Brain pericyte (primary cell): ENCODE data around the gene SLC2A11.
"Not testable (repeated sequence)": the region's sequence is repeated elsewhere in the genome, so short reads cannot be mapped to it uniquely, and the experiment has no call there.

Experiments used
- DNase-seq: peaks from one replicate; pipeline ENCODE4 v3.0.0-alpha.2; 2012; ENCODE audit warnings: low read depth, low spot score

SLC2A11 gene

GRCh38 chr22:23908587-23909205 is 51.0 kb downstream of the SLC2A11 start:
- no peak for DNase-seq

GRCh38 chr22:23909296-23909898 is 51.7 kb downstream of the SLC2A11 start:
- DNase-seq = no peak

- no peak for DNase-seq
Measured at GRCh38 chr22:23910496-23911190, 53.0 kb downstream of the SLC2A11 start.

- no peak for DNase-seq
Measured at GRCh38 chr22:23911318-23911980, 53.8 kb downstream of the SLC2A11 start.

- no peak for DNase-seq
Measured at GRCh38 chr22:23912293-23912903, 54.7 kb downstream of the SLC2A11 start.

- DNase-seq = no peak
Measured at GRCh38 chr22:23913306-23913660, 55.6 kb downstream of the SLC2A11 start.

GRCh38 chr22:23913661-23914353 is 56.1 kb downstream of the SLC2A11 start:
- DNase-seq = peak; percentile 93

GRCh38 chr22:23915290-23915689 is 57.6 kb downstream of the SLC2A11 start:
- no peak for DNase-seq

- DNase-seq = not testable (repeated sequence)
Measured at GRCh38 chr22:23920267-23920611, 62.6 kb downstream of the SLC2A11 start.

GRCh38 chr22:23921586-23922201 is 64.0 kb downstream of the SLC2A11 start:
- DNase-seq = not testable (repeated sequence)

GRCh38 chr22:23922921-23923320 is 65.2 kb downstream of the SLC2A11 start:
- no peak for DNase-seq

GRCh38 chr22:23925020-23925606 is 67.4 kb downstream of the SLC2A11 start:
- no peak for DNase-seq

- no peak for DNase-seq
Measured at GRCh38 chr22:23926561-23926960, 68.9 kb downstream of the SLC2A11 start.
